Medulla oblongata (tissue), 1 donor: ENCODE results near the gene PIGL.
"Not testable (repeated sequence)": the region's sequence is repeated elsewhere in the genome, so short reads cannot be mapped to it uniquely, and the experiment has no call there.

Experiments used
- DNase-seq: peaks from one replicate; pipeline ENCODE4 v3.0.0-alpha.2; 2015; ENCODE audit errors: extremely low spot score

PIGL gene

DNA sequence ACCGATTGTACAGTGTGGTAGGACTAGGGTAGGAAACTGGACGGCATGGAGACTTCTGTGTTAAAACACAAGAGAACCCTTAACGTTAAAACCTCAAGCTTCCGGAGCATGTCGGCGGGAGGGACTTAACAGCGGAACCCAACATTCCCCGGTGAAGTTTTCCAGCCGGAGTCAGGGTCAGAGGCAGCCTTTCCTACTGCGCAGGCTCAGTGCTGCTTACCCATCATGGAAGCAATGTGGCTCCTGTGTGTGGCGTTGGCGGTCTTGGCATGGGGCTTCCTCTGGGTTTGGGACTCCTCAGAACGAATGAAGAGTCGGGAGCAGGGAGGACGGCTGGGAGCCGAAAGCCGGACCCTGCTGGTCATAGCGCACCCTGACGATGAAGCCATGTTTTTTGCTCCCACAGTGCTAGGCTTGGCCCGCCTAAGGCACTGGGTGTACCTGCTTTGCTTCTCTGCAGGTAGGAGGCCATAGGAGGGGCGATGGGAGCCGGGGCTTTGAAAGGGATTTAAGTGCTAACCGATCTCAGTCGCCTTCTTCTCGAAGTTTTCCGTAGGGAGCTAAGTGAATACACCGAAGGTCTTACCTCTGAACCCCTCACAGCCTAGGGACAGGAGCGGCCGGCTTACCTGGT lies at the start of gene PIGL:
Gene PIGL, plus strand, starts transcription at position 209 of the 634 bp plus-strand sequence. Its CDS starts 17 bp downstream, at position 226.
- peak; percentile 96 for DNase-seq

DNA sequence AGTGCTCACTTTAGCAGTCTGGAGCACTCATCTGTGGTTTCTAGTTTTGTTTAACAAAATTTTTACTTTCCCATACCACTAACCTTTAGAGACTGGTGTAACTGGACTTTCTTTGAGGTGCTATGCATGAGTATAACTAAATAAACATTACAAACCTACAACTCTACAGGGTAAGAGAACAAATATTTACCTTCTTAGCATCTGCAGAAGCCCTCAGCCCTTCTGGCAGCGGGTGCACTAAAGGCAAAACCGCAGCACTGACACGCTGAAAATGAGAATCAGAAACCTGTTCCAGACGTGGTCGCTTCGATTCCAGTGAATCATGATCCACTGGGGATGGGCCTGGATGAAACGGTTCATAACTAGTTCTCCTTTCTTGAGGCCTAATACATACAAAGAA lies 45.4 kb upstream of the PIGL start:
- no peak for DNase-seq

DNA sequence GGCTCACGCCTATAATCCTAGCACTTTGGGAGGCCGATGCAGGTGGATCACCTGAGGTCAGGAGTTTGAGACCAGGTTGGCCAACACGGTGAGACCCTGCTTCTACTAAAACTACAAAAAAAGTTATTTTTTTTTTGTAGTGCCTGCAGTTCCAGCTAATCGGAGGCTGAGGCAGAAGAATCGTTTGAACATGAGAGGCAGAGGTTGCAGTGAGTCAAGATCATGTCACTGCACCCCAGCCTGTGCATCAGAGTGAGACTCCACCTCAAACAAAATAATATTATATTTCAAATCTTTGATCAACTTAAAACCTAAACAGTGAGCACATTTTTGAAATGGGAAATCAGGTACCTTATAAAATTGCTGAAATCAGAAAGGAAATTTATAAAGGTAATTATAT lies 38.2 kb upstream of the PIGL start:
- DNase-seq: no peak

DNA sequence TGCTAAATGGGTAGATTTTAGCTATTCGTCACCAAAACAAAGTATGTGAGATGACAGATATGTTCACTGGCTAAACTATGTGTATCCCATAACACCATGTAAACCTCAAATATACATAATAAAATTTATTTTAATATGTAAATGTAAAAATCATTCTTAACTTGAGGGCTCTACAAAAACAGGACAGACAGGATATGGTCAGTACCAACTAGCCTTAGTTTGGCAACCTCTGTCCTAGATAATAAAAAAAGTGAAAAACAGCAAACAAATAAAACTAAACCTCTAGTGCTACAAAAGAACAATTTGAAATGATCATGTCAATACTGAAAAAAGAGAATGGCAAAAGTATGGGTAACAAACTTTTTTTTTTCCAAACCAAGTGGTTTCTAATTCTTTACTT lies 35.4 kb upstream of the PIGL start:
- no peak for DNase-seq

DNA sequence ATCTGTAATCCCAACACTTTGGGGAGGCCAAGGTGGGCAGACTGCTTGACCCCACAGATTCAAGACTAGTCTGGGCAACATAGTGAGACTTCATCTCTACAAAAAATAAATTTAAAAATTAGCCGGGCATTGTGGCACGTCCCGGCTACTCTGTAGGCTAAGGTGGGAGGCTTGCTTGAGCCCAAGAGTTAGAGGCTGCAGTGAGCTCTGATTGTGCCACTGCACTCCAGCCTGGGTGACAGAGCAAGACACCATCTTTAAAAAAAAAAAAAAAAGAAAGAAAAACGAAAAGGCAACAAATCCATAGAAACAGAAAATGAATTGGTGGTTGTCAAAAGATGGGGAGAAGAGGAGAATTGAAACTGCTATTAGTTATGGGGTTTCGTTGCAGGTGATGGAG lies 29.4 kb upstream of the PIGL start:
- DNase-seq: no peak

DNA sequence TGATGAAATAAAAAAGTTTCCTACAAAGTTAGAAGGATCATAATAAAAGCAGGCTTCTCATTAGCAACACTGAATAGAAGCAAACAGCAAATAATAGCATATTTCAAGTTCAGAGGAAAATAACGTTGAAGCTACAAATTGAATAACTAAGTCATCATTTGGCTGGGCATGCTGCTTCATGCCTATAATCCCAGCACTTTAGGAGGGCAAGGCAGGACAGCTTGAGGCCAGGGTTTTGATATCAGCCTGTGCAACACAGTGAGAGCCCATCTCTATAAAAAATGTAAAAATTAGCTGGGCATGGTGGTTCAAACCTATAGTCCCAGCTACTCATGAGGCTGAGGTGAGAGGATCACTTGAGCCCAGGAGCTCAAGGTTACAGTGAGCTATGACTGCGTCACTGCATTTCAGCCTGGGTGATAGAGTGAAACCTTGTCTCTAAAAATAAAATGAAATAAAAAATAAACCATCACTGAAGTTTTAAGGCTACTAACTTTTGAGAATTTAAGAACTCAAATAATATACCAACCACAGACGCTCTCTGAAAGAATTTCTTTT lies 27.1 kb upstream of the PIGL start:
- no peak for DNase-seq

DNA sequence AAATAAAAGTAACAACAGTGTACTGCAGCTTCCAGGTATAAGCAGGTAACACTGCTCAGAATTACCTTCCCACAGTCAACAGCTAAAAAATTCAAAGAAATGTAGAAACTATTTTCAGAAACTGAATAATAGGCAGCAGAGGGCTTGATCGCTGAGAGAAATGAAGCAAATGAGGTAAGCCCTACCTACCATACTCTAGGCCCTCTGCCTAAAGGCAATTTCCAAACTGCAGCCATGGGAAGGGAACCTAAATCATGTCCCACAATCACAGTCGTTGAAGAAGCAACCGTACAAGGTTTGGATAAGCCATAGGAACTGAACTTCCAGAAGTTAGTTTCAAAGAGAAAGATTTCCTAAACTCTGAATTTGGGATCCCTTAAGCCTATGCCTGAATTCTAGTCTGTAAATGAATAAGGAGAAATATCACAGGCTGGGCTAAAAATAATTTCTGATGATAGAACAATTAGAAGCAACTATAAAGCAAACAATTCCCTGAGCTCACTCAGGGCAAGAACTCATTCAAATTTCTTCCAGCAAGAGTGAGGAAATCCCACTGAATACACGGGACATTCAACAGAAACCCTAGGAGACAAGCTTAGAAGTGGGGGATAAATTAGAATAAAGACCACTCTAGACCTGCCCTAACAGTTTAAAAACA lies 26.2 kb upstream of the PIGL start:
- DNase-seq: no peak

DNA sequence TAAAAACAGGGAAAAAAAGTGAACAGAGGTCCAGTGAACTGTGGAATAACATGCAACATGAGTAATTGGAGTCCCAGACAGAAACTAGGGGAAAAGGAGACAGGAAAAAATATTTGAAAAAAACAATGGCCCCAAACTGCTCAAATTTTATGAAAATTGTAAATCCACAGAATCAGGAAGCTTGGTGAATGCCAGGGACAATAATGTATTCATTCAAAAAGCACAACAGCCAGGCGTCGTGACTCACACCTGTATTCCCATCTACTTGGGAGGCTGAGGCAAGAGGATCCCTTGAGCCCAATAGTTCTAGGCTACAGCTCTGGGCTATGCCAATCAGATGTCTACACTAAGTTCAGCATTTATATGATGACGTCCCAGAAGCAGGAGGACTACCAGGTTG lies 25.4 kb upstream of the PIGL start:
- DNase-seq: no peak

DNA sequence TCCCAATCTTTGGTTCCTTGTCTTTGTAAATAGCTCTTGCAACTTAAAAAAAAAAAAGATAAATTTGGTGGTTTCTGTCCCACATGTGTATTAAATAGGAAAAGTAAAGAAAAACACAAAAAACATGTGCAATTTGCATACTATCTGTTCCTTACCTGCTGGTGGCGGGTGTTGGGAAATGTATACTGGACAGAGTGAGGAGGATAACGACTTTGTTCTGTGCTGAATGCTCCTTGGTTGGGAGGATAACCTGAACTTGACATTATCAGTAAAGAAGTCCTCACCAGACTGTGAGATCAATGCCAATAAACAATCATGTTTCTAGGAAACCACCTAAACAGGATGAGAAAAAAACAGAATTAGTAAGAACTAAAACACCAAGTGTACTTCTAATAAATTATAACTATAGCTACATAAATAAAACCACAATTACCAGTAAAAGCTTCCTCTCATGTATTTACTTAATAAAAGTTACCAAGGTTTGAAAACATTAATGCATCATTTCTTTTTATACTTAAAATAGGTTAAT lies 22.6 kb upstream of the PIGL start:
- not testable (repeated sequence) for DNase-seq

DNA sequence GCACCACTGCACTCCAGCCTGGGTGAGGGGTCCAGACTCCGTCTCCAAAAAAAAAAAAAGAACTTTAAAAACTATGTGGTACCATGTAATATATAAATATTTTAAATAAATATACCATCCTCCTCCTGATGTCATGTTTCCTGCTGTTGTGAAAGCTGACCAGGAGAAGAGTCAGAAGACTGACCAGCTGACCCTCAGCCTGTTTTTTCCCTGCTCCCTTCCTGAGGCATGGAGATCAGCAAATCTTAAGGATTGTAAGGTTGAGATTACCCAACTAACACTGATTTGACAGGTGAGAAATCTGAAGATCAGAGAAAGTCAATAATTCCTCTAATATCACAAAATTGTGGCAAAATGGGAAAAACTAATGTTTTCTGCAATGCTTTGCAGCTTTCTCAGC lies 19.7 kb upstream of the PIGL start:
- DNase-seq: no peak

DNA sequence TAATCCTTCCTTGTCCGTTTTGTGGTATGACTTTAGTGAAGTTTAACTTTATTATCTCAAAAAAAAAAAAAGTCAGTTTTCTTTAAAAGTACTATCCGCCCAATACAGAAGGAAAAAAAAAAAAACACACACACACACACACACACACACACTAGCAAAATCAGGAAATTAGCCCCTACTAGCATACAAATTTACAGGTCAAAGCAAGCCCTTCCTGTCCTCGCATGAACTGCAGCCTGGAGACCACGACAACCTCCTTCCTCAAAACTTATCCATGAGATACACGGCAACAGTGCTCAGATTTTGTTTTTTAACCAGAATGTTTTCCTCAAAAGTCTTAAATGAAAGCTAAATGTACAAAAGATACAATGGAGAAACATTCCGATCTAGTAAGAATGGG lies 17.9 kb upstream of the PIGL start:
- peak; percentile 29 for DNase-seq

DNA sequence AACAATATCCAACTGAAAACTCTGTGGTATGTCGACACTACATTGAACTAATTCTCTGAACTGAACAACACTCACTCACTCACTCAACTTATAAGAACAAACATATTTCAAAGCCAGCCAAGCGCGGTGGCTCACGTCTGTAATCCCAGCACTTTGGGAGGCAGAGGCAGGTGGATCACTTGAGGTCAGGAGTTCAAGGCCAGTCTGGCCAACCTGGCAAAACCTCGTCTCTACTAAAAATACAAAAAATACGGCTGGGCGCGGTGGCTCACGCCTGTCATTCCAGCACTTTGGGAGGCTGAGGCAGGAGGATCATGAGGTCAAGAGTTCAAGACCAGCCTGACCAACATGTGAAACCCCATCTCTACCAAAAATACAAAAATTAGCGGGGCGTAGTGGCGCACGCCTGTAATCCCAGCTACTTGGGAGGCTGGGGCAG lies 15.3 kb upstream of the PIGL start:
- not testable (repeated sequence) for DNase-seq

DNA sequence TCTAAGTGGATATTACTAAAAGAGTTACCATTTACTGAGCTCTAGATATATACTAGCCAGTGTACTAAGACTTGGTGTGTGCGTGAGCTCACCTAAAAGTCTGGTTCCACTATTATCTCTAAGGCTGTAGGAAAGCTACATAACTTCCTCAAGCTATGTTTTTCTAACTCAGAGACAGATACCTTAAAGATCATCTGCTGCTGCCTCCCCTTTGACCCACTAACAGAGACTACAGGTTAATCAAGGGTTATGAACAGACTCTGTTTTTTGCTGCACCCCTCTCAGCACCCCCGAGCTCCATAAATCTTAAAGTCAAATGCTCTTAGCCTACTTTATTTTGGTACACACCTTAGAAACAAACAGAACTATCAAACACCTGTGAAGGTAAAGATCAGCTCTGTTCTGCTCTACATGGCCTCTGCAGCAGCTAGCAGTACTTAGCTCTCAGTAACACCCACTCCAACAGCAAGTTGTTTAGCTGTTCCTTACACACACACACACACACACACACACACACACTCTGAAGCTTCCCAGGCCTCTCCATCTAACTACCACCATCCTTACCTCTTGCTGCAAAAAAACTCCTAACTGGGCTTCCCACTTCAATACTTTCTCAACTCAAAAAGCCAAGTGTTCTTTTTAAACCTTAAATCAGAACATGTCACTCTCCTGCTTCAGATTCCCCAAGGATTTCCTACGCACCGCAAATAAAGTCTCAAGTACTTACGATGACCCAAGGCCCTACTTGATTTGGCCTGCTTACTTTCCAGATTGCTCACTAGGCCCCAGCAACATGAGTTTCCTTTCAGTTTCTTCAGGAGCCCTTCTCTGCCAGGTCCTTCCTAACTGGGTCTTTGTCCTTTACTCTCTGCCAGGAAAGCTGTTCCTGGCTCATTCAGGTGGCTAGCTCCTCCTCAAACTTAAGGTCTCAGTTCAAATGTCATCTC lies 14.2 kb upstream of the PIGL start:
- not testable (repeated sequence) for DNase-seq

DNA sequence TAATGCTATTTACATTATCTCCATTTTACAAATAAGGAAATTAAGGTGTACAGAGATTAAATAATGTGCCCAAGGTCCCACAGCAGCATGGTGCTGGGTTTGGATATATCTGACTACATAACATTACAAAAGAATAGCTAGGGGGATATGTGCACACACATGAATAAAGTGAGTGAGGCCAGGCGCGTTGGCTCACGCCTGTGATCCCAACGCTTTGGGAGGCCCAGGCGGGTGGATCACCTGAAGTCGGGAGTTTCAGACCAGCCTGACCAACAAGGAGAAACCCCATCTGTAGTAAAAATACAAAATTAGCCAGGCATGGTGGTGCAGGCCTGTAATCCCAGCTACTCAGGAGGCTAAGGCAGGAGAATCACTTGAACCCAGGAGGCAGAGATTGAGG lies 12.2 kb upstream of the PIGL start:
- not testable (repeated sequence) for DNase-seq

DNA sequence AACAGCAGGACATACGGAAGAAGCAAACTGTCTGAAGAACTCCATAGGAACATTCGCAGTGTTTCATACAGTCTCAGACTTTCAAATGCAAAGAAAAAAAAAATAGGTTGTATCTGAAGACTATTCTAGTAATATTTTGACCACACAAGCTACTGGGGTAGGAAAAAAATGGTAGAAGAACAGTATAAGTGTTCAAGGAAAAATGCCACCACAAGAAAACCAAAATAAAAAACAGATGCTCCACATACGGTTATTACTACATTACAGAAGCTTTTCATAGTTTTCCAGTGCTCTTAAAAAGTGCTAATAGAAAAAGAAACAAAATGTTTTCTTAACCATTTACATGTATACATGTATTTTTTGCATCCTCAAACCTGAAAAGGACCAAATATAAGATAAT lies 5.4 kb upstream of the PIGL start:
- no peak for DNase-seq

DNA sequence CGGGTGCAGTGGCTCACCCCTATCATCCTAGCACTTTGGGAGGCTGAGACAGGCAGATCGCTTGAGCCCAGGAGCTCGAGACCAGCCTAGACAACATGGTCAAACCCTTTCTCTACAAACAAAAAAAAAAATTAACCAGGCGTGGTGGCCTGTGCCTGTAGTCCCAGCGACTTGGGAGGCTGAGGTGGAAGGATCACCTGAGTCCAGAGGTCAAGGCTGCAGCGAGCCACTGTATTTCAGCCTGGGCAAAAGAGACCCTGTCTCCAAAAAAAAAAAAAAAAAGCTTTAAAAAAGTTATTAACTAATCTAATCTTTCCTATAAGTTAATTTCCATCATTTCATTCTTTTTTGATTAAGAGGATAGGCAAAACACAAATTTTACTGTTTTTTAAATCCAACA lies 4.2 kb upstream of the PIGL start:
- DNase-seq: no peak

DNA sequence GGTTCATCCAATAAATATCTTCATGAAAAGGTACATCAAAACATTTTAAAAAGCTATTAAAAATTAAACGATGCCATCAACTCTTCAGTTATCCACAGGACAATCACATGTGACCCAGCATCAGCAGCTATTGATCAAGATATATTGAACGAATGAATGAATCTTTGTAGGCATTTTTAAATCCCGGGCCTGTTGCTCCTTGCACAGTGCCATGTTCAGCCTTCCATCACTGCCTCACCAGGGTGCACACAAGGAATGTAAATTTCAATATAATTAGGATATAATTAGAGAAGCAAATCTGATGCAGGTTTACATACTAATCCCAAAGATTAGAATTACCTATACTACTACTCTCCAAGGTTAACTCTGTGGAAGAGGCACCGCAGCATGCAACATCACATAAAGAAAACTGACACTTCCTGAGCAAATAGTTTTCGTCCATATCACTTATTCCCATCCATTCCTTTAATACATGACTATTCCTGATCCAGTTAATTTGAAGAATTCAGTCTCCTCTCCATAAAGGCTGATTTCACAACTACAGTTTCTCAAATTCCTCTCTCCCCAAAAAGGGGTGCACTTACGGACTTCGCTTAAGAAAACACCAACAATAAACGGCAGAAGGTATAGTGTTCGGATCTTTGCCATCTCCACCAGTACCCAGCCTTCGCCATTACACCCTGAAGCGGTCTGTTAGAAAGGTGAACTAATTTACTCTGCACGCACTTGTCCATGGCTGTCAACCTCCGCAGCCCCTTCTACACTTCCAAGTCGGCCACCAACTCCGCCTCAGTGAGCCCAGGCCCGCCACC lies 2.6 kb upstream of the PIGL start:
- peak; percentile 39 for DNase-seq

DNA sequence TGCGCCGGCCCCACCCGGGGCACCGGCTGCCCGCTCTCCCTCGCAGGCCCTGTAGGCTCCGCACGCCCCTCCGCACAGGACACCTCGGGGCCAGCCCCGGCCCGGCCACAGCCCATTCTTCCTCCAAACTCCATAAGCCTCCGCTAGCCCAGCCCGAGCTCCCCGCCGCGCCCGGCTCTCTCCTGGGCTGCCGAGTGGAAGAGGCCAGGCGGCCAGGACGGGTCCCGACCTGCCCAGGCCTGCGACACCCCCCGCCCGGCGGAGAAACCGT lies 2.1 kb upstream of the PIGL start:
- DNase-seq: no peak

DNA sequence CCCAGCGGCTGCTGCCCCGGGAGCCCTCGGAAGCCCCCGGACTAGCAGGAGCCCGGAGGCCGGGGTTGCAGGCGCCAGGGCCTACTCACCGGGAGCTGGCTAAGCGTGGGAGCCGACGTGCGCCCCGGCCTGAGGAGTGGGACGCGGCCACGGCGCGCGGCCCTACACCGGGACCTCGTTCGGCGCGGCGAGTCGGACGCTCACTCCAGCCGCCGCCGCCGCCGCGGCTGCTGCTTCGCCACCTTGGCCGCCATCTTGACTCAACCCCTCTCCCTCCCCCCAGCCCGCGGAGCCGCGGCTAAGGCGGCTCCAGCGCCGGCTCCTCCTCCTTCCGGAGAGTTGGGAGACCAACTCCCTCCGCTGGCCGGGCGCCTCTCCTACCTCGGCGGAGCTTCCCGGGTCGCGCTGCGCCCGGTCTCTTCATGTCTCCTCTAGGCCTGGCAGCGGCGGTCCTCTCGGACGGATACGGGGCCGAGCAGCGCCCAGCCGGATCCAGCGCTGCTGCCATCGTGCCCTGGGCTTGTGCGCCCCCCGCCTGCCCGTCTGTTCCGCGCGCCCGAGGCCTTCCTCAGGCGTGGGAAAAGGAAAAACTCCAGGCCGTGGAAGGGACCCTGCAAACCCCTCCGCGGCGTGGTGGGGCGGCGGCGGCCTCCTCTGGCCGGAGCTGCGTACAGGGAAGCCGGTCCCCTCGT lies 1.6 kb upstream of the PIGL start, which contains the start of gene NCOR1:
Gene NCOR1, minus strand, starts transcription at position 262 of the 692 bp plus-strand sequence. CDS start 20,965 bp downstream, outside the sequence.
- DNase-seq: peak; percentile 94

DNA sequence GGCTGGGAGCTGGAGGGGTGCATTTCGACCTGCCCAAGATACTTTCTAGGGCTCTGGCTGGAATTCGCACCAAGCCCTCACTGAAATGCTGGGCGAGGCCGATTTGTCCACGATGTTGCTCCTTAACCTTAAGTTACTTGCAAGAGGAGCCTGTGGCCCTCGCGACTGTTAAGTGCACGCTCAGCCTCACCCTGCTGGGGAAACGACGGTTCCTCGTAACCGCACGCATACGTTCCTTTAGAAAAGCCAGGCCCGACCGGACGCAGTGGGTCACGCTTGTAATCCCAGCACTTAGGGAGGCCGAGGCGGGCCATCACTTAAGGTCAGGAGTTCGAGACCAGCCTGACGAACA lies 1.1 kb upstream of the PIGL start:
- peak; percentile 44 for DNase-seq
